Neuronal stem cell (in vitro differentiated cells): ENCODE measurements around the gene ZDHHC24.
"Not testable (repeated sequence)": the region's sequence is repeated elsewhere in the genome, so short reads cannot be mapped to it uniquely, and the experiment has no call there.

Source experiments
- DNase-seq: peaks from one replicate; pipeline ENCODE4 v3.0.0-alpha.2; 2013; ENCODE audit warnings: low spot score
- H2AFZ ChIP-seq: one replicate; pipeline ENCODE4 v1.6.1; 2013; ENCODE audit warnings: mild to moderate bottlenecking, low read length, inconsistent platforms
- H2AK5ac ChIP-seq: 2 replicates; pipeline ENCODE4 v1.6.1; 2013; ENCODE audit warnings: low read depth, mild to moderate bottlenecking, inconsistent platforms, low read length, moderate library complexity, mixed read lengths
- H2BK120ac ChIP-seq: 2 replicates; pipeline ENCODE4 v1.6.1; 2013; ENCODE audit warnings: low read depth, mild to moderate bottlenecking, inconsistent platforms, low read length, moderate library complexity, mixed read lengths
- H2BK12ac ChIP-seq: one replicate; pipeline ENCODE4 v1.6.1; 2013; ENCODE audit warnings: low read length, inconsistent platforms
- H2BK15ac ChIP-seq: 2 replicates; pipeline ENCODE4 v1.6.1; 2013; ENCODE audit warnings: mild to moderate bottlenecking, low read length, inconsistent platforms, mixed read lengths
- H2BK5ac ChIP-seq: one replicate; pipeline ENCODE4 v1.6.1; 2013; ENCODE audit warnings: inconsistent platforms, mild to moderate bottlenecking, low read length, moderate library complexity
- H3K14ac ChIP-seq: one replicate; pipeline ENCODE4 v1.6.1; 2013; ENCODE audit warnings: low read length, inconsistent platforms
- H3K18ac ChIP-seq: 2 replicates; pipeline ENCODE4 v1.6.1; 2013; ENCODE audit warnings: low read length, inconsistent platforms
- H3K23ac ChIP-seq: 2 replicates; pipeline ENCODE4 v1.6.1; 2013; ENCODE audit warnings: low read depth, mild to moderate bottlenecking, mixed read lengths, low read length, inconsistent platforms; ENCODE audit not compliant: poor library complexity
- H3K27ac ChIP-seq: replicated peaks from 3 replicates; pipeline ENCODE4 v1.5.1; 2013; ENCODE audit warnings: low read length, inconsistent platforms
- H3K27me3 ChIP-seq, 3 experiments: 2 replicates each; pipeline ENCODE4 v1.6.1; 2013; ENCODE audit warnings: low read length in 3 of 3, mild to moderate bottlenecking in 2 of 3, inconsistent platforms in 1 of 3, low read depth in 1 of 3, mixed read lengths in 1 of 3, moderate library complexity in 1 of 3; ENCODE audit not compliant: control insufficient read depth in 3 of 3, insufficient read depth in 3 of 3
- H3K36me3 ChIP-seq, 2 donors: replicated peaks in 1 of 2; 2 replicates each; pipeline ENCODE4 v1.6.1; 2013; ENCODE audit warnings: low read length in 2 of 2; ENCODE audit not compliant: control insufficient read depth in 2 of 2, insufficient read depth in 2 of 2
- H3K4ac ChIP-seq: 2 replicates; pipeline ENCODE4 v1.6.1; 2013; ENCODE audit warnings: inconsistent platforms, mild to moderate bottlenecking, low read length, moderate library complexity
- H3K4me1 ChIP-seq, 2 donors: 1 replicate in 1 of 2; 2 replicates in 1 of 2; pipeline ENCODE4 v1.6.1; 2013; ENCODE audit warnings: low read length in 2 of 2, low read depth in 1 of 2; ENCODE audit not compliant: control insufficient read depth in 2 of 2, insufficient read depth in 1 of 2
- H3K4me2 ChIP-seq: one replicate; pipeline ENCODE4 v1.6.1; 2013; ENCODE audit warnings: mild to moderate bottlenecking, low read length, inconsistent platforms; ENCODE audit not compliant: insufficient read depth, poor library complexity, severe bottlenecking
- H3K4me3 ChIP-seq, 2 donors: 2 replicates each; pipeline ENCODE4 v1.5.1; 2013; ENCODE audit warnings: low read length in 2 of 2, mild to moderate bottlenecking in 2 of 2, inconsistent platforms in 1 of 2, moderate library complexity in 1 of 2
- H3K79me1 ChIP-seq: one replicate; pipeline ENCODE4 v1.6.1; 2013; ENCODE audit warnings: low read depth, mild to moderate bottlenecking, inconsistent platforms, low read length, moderate library complexity
- H3K9ac ChIP-seq: one replicate; pipeline ENCODE4 v1.6.1; 2013; ENCODE audit warnings: mild to moderate bottlenecking, low read depth, low read length, inconsistent platforms; ENCODE audit not compliant: poor library complexity
- H3K9me3 ChIP-seq, 2 donors: replicated peaks in 1 of 2; 2 replicates each; pipeline versions ENCODE3 to v1.6.1; 2013; ENCODE audit warnings: low read length in 2 of 2, mild to moderate bottlenecking in 2 of 2, inconsistent platforms in 1 of 2, low read depth in 1 of 2, mixed read lengths in 1 of 2, moderate library complexity in 1 of 2; ENCODE audit not compliant: control insufficient read depth in 2 of 2, insufficient read depth in 1 of 2
- H4K8ac ChIP-seq: one replicate; pipeline ENCODE4 v1.6.1; 2013; ENCODE audit warnings: low read depth, mild to moderate bottlenecking, inconsistent platforms, low read length, moderate library complexity
- H4K91ac ChIP-seq: one replicate; pipeline ENCODE4 v1.6.1; 2013; ENCODE audit warnings: low read length, low read depth, mild to moderate bottlenecking, inconsistent platforms; ENCODE audit not compliant: poor library complexity
- WGBS, 2 donors: extraction: QIAGEN DNeasy Blood & Tissue Kit; methylation state at CpG; one replicate each; pipeline ENCODE4 v1.1.7; 2013; ENCODE audit warnings: missing lambda C conversion rate in 2 of 2, mixed read lengths in 1 of 2; ENCODE audit not compliant: insufficient read length in 2 of 2, insufficient replicate concordance in 1 of 2; ENCODE audit errors: extremely low coverage in 2 of 2; 5-methylcytosine and 5-hydroxymethylcytosine counted together

ZDHHC24 gene

GRCh38 chr11:66586136-66586535 is 40.3 kb upstream of the ZDHHC24 start:
- H2BK120ac ChIP-seq: no peak overlapping the region
- H3K14ac ChIP-seq: no peak overlapping the region
- no peak overlapping the region for H3K4me2 ChIP-seq
- WGBS, 2 donors: no CpG with 5 or more reads among the region's 2 CpGs
- no peak overlapping the region for H2BK5ac ChIP-seq
- H3K18ac ChIP-seq: no peak overlapping the region
- H3K4me1 ChIP-seq: no peaks in the 10 kb centered on the region
- H3K79me1 ChIP-seq: no peaks in the 10 kb centered on the region
- no peak overlapping the region for H2AK5ac ChIP-seq
- H3K9ac ChIP-seq: no peak overlapping the region
- no peak overlapping the region for H3K4ac ChIP-seq
- H3K27ac ChIP-seq: no peak overlapping the region
- no peak overlapping the region for H2BK15ac ChIP-seq
- H3K36me3 ChIP-seq: no peaks in the 10 kb centered on the region
- H4K91ac ChIP-seq: no peak overlapping the region
- peaks cover 8 to 17% of the 10 kb centered on the region in 2 donors for H3K9me3 ChIP-seq
- no peaks in the 10 kb centered on the region for H3K27me3 ChIP-seq
- H3K23ac ChIP-seq: no peak overlapping the region
- no peak overlapping the region for H2AFZ ChIP-seq
- no peak overlapping the region for H4K8ac ChIP-seq
- H3K4me3 ChIP-seq: no peak overlapping the region
- H2BK12ac ChIP-seq: no peak overlapping the region
- no peak for DNase-seq

GRCh38 chr11:66585447-66585846 is 39.6 kb upstream of the ZDHHC24 start:
- not testable (repeated sequence) for H3K36me3 ChIP-seq, H2AK5ac ChIP-seq, H4K8ac ChIP-seq, H3K14ac ChIP-seq, H3K4me2 ChIP-seq, H3K4ac ChIP-seq, H4K91ac ChIP-seq, H2AFZ ChIP-seq, H3K4me1 ChIP-seq, H3K23ac ChIP-seq, H2BK15ac ChIP-seq, DNase-seq, H3K18ac ChIP-seq, H2BK5ac ChIP-seq, H3K4me3 ChIP-seq, H3K79me1 ChIP-seq, H3K9ac ChIP-seq, H2BK120ac ChIP-seq, H2BK12ac ChIP-seq, H3K27me3 ChIP-seq, H3K27ac ChIP-seq
- WGBS, 2 donors: no CpG with 5 or more reads among the region's 1 CpG
- H3K9me3 ChIP-seq: peaks cover 2 to 11% of the 10 kb centered on the region in 2 donors

DNA sequence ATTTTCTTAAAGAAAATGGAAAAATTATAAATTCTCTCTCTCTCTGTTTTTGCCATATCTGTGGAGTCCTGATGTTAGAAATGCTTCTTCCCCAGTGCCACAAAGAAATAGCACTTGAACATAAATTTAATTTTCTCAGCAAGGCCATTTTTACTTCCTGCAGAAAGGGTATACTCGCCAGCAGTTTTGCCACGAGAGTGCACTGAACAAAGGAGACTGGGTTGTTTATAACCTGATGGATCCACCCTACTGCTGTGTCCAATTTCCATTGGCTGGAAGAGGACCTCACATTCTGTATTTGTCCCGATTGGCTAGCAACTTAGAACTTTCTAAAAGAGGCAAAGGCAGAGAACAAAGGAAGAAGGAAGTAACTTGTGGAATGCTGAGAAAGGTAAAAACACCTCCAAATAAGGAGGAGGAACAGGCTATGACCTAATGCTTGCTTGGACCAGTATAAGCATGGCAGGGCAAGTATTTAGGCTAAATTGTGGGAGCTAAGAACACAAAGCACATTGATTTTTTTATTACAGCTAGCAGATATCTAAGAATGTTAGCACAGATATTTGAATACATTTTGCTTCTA is 36.8 kb upstream of the ZDHHC24 start:
- not testable (repeated sequence) for H3K18ac ChIP-seq, H2BK12ac ChIP-seq, H2BK5ac ChIP-seq, H2BK120ac ChIP-seq, H3K27ac ChIP-seq, H3K27me3 ChIP-seq, H3K36me3 ChIP-seq, H3K9me3 ChIP-seq, H2AFZ ChIP-seq, H3K23ac ChIP-seq, H3K4me1 ChIP-seq, H3K79me1 ChIP-seq, H4K91ac ChIP-seq, H3K9ac ChIP-seq, H3K14ac ChIP-seq, H3K4me2 ChIP-seq, H3K4me3 ChIP-seq, DNase-seq, H2AK5ac ChIP-seq, H4K8ac ChIP-seq, H3K4ac ChIP-seq, H2BK15ac ChIP-seq
- WGBS, 2 donors: no CpG with 5 or more reads among the region's 3 CpGs

DNA sequence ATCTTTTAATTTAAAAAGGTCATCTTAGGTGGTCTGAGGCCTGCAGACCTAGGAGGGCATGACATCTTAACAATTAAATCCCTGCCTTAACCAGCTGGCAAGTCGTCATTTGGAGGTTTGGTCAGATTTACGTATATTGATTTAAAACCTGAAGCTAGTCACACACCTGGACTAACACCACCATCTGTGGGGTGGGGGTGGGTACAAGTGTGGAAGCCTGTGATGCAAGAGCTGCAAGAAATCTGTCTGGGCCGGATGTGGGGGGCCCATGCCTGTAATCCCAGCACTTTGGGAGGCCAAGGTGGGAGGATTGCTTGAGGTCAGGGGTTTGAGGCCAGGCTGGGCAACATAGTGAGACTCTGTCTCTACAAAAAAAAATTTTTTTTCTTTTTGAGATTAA is 35.4 kb upstream of the ZDHHC24 start:
- no peak overlapping the region for H2AFZ ChIP-seq
- no peak overlapping the region for H4K8ac ChIP-seq

More for the DNA sequence above, 35.4 kb upstream of the ZDHHC24 start:
- H3K36me3 ChIP-seq: no peaks in the 10 kb centered on the region
- no peak overlapping the region for H2BK5ac ChIP-seq
- no peak overlapping the region for H3K4ac ChIP-seq
- H3K4me1 ChIP-seq: peaks cover 0 to 3% of the 10 kb centered on the region in 2 donors
- H2BK15ac ChIP-seq: no peak overlapping the region
- no peak overlapping the region for H3K18ac ChIP-seq
- no peak overlapping the region for H3K14ac ChIP-seq
- no peak overlapping the region for H3K9ac ChIP-seq
- peaks cover 0 to 3% (median 0%) of the 10 kb centered on the region in 3 experiments for H3K27me3 ChIP-seq
- H2BK120ac ChIP-seq: no peak overlapping the region
- H3K79me1 ChIP-seq: no peaks in the 10 kb centered on the region
- H2AK5ac ChIP-seq: no peak overlapping the region
- DNase-seq: no peak
- H2BK12ac ChIP-seq: no peak overlapping the region
- no CpG with 5 or more reads among the region's 3 CpGs for WGBS, 2 donors
- H3K9me3 ChIP-seq: peaks cover 0 to 8% of the 10 kb centered on the region in 2 donors
- H3K27ac ChIP-seq: no peak overlapping the region
- H3K4me2 ChIP-seq: no peak overlapping the region
- no peak overlapping the region for H3K4me3 ChIP-seq
- no peak overlapping the region for H3K23ac ChIP-seq
- no peak overlapping the region for H4K91ac ChIP-seq
